GM18517 (cell line): ENCODE measurements around the gene ANHX.
"Not testable (repeated sequence)": the region's sequence is repeated elsewhere in the genome, so short reads cannot be mapped to it uniquely, and the experiment has no call there.

Experiments used
- ATAC-seq: cut with Tn5 transposase; IDR thresholded peaks from one replicate; pipeline ENCODE4 v1.9.1; 2021; ENCODE audit warnings: mild to moderate bottlenecking, moderate library complexity; ENCODE audit not compliant: unreplicated experiment

Gene ANHX

GRCh38 chr12:133235401-133236112, at the start of gene ANHX:
ANHX (minus strand) TSS chr12:133235877; CDS start chr12:133234356, 1,521 bp downstream.
- ATAC-seq = no peak

- ATAC-seq = not testable (repeated sequence)
Observed at GRCh38 chr12:133264668-133265067, 29.0 kb upstream of the ANHX start.

GRCh38 chr12:133264173-133264572, 28.5 kb upstream of the ANHX start:
- no peak for ATAC-seq

- no peak for ATAC-seq
Observed at GRCh38 chr12:133256321-133256720, 20.6 kb upstream of the ANHX start.

- not testable (repeated sequence) for ATAC-seq
Observed at GRCh38 chr12:133255833-133256232, 20.2 kb upstream of the ANHX start.

GRCh38 chr12:133251732-133252131, 16.1 kb upstream of the ANHX start:
- no peak for ATAC-seq

GRCh38 chr12:133236556-133236955, 879 bp upstream of the ANHX start:
- ATAC-seq = no peak

- no peak for ATAC-seq
Observed at GRCh38 chr12:133236144-133236543, 467 bp upstream of the ANHX start.

GRCh38 chr12:133234971-133235370, 706 bp downstream of the ANHX start:
- no peak for ATAC-seq

GRCh38 chr12:133233993-133234564, 1.6 kb downstream of the ANHX start:
- no peak for ATAC-seq

GRCh38 chr12:133233006-133233405, 2.7 kb downstream of the ANHX start:
- ATAC-seq = no peak

- no peak for ATAC-seq
Observed at GRCh38 chr12:133231001-133231400, 4.7 kb downstream of the ANHX start.

- ATAC-seq = no peak
Observed at GRCh38 chr12:133227281-133227852, 8.3 kb downstream of the ANHX start.

- no peak for ATAC-seq
Observed at GRCh38 chr12:133226690-133227089, 9.0 kb downstream of the ANHX start.

GRCh38 chr12:133225527-133225926, 10.2 kb downstream of the ANHX start:
- no peak for ATAC-seq

- no peak for ATAC-seq
Observed at GRCh38 chr12:133222211-133222610, 13.5 kb downstream of the ANHX start.

GRCh38 chr12:133221241-133221640, 14.4 kb downstream of the ANHX start:
- ATAC-seq = no peak

- no peak for ATAC-seq
Observed at GRCh38 chr12:133220521-133220920, 15.2 kb downstream of the ANHX start.

- ATAC-seq = no peak
Observed at GRCh38 chr12:133217219-133217618, 18.5 kb downstream of the ANHX start.

- no peak for ATAC-seq
Observed at GRCh38 chr12:133215724-133216123, 20.0 kb downstream of the ANHX start.

- no peak for ATAC-seq
Observed at GRCh38 chr12:133206390-133206789, 29.3 kb downstream of the ANHX start.

GRCh38 chr12:133204264-133204603, 31.4 kb downstream of the ANHX start:
- ATAC-seq = no peak
